HG02763 (cell line): Measurements from ENCODE around the gene HCFC2.
A peak's percentile ranks its signal among the peaks of the same experiment; 100 is the strongest.

Experiments used
- ATAC-seq: cut with Tn5 transposase; IDR thresholded peaks from one replicate; pipeline ENCODE4 v1.9.1; 2021; ENCODE audit warnings: mild to moderate bottlenecking, moderate library complexity; ENCODE audit not compliant: unreplicated experiment

The HCFC2 gene

DNA sequence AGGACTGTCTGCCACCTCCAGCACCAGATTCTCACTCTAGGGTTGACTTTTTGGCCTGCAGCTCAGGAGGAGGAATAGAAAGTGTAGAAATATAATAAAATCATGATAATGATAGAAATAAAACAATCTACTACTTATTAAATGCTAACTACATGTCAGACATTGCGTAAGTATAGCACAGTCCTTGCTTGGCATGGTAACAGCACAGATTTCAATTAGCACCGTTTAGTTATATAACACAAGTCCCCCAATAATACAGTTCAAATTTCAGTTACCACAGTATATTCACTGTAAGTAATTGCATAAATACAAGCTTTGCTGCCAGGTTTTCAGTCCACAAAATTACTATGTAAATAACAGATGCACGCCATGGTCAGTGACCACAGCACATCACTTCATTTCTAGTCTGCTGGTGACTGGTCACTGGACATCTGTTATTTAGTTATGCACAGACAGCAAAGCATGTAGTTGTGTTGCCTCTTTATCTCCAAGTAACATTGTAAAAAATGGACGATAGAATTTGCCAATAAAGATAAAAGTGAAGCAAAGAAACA, 7.8 kb upstream of the HCFC2 start:
- ATAC-seq, result no peak

DNA sequence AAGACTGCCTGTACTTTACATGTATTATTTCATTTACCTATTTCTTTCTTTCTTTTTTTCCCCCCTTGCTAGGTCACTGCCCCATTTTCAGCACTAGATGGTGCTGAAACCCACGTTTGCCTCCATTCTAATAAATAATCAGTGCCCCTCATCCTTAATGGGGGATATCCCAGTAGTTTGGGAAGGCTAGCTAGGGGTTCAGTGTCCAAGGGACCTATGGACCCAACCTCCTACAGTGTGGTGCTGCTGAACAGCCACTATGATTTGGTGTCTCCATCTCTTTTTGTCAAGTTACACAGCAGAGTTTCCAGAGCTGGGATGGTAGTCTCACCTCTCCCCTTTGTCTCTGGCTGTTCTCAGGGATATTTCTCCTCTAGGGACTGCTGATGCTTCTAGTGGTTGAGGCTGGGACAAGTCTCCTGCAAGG, 6.5 kb upstream of the HCFC2 start:
- ATAC-seq, result no peak

DNA sequence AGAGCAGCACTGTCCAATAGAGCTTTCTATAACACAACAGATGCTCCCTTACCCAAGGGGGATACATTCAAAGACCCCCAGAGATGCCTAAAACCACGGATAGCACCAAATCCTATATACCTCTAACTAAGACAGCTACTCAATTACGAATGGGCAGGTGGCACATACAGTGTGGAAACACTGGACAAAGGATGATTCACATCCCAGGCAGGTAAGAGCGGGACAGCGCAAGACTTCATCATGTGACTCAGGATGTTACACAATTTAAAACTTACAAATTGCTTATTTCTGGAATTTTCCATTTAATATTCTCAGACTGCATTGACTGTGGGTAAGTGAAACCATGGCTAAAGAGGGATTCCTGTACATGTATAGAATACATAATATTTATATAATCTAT, 5.5 kb upstream of the HCFC2 start:
- ATAC-seq, result no peak

DNA sequence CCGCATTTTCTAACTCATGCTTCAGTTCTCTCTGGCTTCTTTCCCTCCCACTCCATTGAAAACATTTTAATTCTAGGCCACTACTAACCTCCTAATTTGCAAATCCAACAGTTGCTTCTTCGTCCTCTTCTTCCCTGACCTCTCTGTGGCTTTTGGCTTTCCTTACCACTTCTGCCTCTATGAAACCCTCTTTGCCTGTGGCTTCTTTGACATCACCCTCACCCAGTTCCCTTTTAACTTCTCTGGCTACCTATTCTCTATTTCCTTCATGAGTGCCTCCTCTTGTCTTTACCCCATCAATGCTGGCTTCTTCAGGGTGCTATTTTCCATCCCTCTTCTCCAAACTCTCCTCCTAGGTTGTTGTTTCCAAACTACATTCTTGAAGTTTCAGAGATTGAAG, 4.4 kb upstream of the HCFC2 start:
- no peak for ATAC-seq

DNA sequence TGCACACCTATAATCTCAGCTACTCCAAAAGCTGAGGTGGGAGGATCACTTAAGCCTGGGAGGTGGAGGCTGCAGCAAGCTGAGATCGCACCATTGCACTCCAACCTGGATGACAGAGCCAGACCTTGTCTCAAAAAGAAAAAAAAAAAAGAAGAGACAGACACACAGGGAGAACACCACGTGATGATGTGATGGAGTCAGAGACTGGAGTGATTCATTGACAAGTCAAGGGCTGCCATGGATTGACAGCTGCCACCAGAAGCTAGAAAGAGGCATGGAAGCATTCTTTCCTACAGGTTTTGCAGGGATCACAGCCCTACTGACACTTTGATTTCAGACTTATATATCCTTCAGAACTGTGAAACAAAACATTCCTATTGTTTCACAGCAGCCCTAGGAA, 3.5 kb upstream of the HCFC2 start:
- no peak for ATAC-seq

DNA sequence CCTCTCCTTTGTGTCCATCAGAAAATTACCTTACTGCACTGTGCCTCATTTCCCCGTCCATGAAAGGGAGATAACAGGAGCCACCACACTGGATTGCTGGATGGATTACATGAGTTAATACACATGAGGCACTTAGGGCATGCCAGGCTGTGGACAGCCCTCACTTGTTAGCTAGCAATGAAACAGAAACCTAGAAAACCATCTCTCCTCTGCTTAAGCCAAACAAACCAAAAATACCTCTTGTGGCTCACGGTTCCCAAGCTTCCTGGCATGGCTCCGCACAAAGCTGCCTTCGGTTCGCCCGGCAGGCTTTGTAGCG, 660 bp upstream of the HCFC2 start:
- peak; percentile 35 for ATAC-seq

DNA sequence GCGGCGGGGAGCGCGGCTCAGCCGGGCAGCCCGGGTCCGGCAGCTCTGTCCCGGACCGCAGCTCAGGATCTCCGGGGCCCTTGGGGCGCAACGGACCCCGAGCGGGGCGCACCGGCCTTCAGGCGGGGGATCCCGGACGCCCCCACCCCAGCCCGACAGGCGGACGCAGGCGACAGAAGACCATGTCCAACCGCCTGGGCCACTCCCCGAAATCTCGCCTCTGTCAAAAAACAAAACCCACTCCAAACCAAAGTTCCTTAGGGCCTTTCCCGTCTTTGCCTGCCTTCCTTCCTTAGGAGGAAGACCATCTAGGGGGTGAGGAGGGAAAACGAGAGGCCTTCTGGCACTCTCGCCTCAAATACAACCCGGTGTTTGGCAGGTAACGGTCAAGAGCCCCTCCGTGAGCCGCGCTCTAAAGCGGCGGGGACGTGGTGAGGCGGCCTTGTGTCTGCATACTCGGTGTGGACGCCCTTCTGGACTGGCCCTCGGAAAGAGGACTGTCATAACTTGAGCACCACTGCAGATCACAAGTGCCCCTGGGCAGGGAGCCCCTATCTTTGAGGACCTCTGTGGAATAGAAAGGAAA, 604 bp downstream of the HCFC2 start:
- peak; percentile 15 for ATAC-seq

DNA sequence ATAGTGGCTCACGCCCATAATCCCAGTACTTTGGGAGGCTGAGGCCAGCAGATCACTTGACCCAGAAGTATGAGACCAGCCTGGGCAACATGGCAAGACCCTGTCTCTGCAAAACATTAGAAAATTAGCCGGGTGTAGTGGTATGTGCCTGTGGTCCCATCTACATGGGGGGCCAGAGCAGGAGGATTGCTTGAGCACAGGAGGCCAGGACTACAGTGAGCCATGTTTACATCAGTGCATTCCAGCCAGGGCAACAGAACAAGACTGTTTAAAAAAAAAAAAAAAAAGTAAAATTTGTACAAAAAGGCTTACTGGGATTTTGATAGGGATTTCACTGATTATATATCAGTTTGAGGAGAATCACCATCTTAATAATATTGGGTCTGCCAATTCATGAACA, 7.8 kb downstream of the HCFC2 start:
- ATAC-seq, result no peak

DNA sequence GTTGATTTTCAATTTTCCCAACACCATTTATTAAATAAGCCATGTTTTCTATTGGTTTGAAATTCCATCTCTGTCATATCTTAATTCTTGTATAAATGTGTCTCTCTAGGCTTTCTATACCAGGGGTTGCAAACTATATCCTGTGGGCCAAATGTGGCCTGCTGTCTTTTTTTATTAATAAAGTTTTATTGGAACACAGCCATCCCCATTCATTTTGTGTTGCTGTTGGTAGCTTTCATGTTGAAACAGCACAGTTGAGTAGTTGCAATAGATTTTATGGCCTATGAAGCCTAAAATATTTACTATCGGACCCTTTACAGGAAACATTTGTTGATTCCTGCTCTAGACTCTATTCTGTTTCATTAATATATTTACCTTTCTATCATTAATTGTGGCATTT, 9.4 kb downstream of the HCFC2 start:
- no peak for ATAC-seq

DNA sequence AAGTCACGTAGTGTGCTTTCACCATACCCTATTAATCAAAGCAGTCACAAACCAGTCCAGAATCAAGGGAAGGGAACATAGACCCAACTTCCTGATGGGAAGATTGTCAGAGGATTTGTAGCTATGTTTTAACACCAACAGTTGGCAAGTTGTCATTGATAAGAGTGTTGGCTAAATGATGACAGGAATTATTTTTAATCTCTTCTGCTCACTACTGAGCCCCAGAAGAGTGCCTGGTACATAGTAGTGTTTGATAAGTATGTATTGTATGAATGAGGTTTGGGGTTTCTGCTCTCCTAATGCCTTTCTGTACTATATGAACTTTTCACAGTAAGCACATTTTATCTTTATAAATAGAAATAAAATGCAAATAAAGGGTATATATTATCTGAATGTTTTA, 14.7 kb downstream of the HCFC2 start:
- ATAC-seq, result no peak

DNA sequence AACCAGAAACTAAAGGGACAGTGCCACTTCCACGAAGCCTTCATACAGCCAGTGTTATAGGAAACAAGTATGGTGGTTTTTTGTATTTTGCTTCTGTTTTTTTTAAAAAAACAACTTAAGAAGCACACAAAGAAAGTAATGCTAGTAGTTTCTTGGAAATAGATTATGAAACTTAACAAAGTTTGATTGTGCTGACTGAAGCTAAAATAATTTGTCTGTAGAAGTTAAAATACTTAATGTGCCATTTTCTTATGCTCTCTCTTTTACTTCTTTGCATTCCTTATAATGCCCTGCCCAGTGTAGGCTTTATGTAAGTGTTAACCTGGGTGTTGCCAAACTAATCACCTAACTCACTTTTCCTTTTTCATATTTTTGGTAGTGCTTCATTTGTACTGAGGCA, 16.4 kb downstream of the HCFC2 start:
- no peak for ATAC-seq

DNA sequence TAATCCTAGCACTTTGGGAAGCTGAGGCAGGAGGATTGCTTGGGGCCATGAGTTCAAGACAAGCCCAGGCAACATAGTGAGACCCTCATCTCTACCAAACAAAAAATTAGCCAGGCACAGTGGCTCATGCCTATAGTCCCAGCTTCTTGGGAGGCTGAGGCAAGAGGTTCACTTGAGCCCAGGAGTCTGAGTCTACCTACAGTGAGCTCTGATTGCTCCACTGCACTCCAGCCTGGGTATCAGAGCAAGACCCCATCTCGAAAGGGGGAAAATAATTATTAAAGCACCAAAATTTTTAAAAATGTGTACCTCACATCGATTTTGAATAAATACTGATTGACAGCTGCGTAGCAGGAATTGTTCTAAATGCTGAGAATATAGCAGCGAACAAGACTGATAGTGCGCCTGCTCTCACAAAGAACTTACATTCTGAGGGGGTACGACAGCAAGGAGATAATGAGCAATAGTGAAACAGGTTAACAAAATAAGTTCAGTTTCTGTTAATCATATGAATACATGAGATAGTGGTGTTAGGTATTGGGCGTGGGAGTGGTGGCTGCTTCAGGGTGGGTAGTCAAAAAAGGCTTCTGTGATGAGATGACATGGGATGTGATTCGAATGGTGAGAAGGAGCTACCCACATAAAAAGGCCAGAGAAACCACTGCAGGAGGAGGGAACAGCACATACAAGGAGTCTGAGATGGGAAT, 19.6 kb downstream of the HCFC2 start:
- no peak for ATAC-seq

DNA sequence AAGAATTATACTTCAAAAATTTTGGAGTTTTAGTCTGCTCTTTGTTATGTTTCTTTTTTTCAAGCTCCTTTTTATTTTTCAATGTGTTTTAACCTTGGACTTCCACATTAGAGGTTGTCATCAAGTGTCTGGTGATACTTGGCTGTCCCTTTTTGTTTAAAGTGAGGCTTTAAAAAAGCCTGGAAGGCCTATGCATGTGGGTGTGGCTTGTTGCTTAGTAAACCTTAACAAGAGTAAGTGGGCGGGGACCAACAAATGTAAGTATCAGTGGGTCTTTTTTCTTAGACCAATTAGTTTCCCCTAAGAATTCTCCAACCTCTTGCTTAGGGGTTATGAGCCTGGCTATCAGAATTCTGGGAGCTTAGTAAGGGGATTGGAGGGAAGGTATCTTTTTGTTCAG, 26.4 kb downstream of the HCFC2 start:
- no peak for ATAC-seq

DNA sequence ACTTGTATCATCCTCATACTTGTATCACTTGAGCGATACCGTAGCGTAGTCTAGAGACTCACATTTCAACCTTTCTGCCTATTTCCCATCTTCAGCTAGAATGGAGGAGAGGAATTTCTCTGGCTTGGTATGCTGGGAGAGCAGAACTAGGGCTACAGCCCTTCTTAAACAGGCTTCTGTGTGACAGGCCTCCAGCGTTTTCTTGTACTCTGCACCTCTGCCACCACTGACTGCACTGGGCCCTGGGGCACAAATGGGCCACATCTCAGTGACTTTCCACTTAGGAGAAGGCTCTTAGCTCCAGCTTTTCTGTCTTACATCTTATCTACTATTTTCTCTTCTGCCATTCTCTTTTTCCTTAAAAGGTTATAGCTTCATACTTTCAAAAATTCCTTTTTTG, 26.8 kb downstream of the HCFC2 start:
- ATAC-seq, result no peak

DNA sequence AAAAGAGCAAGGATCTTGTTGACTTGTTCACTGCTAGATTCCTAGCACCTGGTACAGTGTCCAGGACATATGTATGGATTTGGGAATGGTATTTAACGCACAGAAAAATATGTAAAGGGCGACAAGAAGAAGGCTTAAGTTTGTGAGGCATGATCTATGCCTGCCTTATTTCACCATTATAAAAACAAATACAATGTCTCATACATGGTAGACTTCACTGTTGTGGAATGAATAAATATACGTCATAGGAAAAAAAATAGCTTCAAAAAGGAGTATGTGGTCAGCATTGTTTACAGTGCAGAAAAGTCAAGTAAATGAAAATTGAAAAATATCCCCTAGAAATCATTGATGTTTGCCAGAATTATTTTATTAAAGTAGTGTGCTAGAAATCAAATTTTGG, 30.0 kb downstream of the HCFC2 start:
- no peak for ATAC-seq

DNA sequence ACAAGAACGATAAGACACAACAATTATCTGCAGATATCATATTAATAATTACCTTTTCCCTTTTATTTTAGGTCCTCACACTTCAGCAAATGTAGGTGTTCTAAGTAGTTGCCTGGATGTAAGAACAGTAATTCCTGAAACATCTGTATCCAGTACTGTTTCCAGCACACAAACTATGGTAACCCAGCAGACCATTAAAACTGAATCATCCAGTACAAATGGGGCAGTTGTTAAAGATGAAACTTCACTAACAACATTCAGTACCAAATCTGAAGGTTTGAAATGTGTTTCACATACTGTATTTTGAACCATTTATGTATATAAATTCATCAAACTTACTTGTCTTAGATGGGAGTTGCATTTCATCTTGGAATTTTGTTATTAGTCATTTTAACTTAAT, 31.0 kb downstream of the HCFC2 start:
- ATAC-seq, result no peak

DNA sequence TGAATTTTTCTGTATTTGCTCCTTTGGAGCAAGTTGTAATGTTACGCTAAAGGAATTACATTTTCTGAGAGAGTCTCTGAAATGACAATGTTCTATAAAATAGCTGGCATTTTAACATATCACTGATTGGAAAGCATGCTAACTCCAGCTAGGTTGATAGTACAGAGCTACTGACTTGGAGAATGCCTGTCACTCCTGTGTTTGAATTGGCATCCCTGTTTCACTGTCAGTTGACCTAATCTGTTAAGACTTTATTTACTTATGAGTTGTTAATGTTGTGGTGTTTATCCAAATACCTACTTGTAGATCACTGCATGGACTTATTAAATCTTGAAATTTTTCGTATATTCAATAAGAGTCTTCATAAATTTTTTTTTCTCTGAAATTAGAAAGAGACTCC, 33.6 kb downstream of the HCFC2 start:
- no peak for ATAC-seq

DNA sequence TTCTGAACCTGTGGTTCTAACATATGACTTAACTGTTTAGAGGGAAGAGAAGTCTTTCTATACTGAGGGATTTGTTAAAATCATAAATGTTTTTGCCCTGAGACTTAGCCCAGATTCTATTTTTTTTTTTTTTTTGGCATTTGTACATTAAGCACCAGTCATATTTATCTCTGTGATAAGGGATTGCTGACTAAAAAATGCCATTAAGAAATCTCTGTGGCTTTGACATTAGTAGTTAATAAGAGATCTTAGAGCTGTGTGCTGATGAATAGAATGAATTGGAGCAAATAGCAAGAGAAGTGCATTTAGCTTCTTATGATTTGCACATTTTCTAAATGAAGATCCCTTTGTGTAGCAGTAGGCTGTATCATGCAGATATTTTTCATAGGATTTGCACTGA, 41.1 kb downstream of the HCFC2 start:
- ATAC-seq, result no peak

DNA sequence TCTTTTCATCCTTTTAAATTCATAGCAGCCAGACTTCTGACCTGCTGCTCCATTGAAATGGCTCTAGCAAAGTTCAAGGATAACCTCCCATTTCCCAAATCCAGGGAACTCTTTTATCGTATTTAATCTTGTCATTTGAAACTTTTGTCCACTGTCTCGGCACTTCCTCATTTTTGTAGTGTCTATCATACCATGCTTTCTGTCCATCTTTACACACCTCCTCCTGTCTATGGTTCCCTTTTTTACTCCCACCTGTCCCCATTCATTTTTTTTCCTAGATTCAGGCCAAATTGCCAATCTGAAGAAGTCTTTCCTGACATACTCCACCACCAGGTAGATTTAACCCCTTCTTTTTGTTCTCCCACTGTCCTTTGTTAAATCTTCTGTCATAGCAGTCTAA, 42.6 kb downstream of the HCFC2 start:
- no peak for ATAC-seq

DNA sequence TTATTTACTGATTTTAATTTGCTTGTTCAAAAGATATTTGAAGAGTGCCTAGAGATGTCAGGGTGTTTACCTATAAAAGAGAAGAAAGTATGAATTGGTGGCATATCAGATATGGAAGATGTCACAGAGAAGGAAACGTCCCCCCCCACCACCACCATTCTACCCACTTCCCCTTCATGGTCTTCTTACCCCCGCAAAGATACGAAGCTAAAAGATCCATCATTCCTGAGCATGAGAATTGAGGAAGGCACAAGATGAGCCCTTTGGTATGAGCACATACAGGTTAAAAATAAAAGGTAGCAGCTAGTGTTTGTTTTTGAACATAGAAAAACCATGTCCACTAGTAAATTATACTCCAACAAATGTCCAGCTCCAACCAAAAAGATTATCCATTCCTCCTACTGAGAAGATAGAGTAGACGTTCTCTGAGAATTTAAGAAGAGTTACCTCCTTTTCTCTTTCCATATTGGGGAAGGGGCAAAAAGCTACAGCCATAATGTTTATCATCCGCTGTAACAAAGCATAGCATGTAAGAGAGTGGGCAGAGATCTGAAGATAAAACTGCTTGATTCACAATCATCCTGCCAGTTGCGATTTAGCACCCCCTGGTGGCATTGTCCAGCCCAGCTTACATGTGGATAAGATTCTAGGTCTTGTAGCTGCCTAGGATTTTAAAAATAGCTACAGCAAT, 44.6 kb downstream of the HCFC2 start:
- no peak for ATAC-seq

DNA sequence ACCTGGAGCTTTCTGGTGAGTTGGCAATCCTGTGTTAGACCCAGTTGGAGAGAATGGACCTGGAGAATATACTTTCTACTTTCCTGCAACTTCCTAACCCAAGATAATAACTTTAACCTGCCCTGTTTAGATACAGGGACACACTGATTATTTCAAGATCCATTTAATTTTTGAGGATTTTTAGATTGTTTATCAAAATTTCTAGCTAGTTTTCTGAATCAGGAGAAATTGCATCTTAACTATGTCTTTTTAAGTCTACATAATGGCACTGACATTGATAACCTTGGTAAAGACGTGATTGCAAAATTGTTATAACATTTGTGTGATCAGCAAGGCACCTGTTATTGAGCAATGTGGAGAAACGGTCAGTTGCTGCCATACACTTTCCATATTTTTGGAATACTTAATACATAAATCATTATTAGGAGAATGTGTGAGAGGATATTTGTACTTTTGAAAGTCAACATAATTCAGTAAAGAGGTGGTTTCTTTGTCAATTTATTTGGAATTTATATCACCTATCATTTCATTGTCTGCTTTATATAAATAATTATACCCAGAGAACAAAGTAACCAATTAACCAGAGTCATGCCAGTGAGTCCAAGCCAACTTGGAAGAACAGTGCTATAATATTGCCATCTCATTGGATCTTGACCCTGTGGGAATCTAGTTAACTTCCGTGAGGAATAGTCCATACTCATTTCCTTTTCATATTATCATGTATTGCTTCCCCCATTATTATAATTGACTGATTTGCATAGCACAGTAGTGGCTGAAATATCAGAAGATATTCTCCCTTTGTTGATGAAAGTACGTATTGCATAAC, 45.3 kb downstream of the HCFC2 start:
- no peak for ATAC-seq
